ENCODE data around the gene SOD3.

The SOD3 gene

DNA sequence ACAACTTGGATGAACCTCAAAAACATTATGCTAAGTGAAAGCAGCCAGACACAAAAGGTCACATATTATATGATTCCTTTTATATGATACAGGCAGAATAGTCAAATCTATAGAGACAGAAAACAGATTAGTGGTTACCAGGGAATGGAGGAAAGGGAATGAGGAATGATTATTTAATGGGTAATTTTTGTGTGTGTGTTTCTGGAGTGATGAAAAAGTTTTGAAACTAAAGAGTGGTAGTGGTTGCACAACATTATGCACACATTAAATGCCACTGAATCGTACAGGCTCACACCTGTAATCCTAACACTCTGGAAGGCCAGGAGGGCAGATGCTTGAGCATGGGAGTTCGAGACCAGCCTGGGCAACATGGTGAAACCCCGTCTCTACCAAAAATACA is 19.6 kb upstream of the SOD3 start:
- no peak for DNase-seq

DNA sequence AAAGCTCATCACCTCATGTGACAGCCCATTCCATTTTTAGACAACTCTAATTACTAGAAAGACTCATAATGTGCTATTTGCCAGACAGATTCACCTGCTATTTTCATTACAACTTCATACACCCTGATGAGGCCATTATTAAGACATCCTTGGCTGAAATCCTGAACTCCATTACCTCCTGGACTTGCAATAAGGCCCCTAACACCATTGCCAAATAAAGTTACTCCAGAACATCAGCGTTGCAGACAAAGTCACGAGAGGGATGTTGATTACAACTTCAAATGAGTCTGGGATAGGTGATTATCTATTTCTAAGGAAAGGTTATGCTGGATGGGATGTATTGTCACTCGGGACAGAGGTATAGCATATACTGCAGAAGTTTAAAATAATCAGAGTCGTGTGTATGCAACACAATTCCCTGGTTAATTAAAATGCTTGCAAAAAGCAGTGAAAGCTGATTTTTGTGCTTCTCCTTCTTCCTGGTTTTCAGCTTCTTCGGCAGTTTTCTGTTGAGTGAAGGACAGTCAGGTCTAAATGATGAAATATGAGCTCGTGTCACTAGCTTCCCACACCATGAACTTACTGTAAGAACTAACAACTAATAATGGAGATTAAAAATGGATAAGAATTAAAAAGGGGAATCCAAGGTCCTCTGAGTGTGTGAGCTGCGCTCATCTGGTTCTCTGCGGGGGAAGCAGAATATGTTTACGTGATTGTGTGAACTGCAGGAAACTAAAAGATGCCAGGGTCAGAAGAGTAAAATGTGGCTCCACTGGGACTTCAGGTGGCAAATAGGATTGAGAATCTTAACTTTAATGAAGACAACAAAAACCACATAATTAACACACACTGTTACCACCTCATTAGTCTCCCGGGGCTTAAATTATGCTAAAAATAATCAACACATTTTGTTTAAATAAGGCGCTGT is 17.6 kb upstream of the SOD3 start:
- no peak for DNase-seq

DNA sequence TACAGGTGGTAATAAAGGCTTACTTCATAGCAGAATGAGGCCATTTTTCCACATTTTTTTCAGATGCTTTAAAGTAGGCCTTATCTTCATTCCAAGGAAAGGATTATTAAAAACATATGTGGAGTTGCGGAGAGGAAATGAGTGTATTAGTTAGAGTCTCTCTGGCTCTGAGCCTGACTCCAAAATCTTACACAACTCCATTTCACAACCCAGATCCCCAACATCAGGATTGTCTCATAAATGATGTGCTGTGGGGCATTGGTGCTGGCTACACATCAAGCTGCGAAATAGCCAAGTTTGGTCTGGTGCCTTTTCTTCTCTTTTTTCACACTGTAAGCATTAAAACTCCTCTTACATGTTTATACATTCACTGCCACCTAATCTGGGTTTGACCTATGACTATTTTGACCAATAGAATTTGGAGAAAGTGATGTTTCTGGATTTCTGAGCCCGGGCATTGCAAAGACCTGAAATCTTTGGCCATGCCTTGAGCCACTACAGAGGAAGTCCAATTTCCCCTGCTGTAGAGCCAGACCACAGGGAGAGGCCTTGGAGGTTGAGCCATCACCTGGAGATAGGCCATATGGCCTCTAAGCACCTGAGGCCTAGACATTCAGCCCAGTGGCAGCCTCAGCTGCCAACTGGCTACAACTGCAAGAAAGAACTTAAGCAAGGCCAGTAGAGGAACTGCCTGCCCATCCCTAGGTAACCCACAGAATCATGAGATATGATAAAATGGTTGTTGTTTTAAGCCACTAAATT is 16.7 kb upstream of the SOD3 start:
- DNase-seq, result no peak

DNA sequence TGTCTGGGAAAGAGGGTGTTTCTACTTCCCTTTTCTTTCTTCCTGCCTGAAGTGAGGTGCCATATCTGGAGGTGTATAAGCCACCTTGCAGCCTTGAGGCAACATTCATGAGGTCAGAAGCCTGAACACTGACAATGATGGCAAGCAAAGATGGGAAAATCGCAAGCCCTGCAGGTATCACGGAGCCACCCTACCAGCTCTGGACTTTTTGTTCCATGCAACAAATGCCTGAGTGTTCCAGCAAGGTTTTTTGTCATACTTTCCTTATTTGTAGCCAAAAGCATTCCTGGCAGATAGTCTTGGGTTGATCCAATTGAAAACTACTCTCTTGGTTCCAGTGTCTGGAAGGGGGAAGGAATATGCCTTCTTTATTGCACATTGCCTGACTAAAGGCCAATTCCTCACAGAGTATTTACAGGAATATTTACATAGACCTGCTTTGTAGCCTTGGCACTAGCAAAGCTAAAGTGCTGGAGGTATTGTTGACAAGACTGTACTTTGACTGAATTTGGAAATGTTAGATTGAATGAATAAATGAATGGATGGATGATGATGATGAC is 14.4 kb upstream of the SOD3 start:
- DNase-seq, result no peak

DNA sequence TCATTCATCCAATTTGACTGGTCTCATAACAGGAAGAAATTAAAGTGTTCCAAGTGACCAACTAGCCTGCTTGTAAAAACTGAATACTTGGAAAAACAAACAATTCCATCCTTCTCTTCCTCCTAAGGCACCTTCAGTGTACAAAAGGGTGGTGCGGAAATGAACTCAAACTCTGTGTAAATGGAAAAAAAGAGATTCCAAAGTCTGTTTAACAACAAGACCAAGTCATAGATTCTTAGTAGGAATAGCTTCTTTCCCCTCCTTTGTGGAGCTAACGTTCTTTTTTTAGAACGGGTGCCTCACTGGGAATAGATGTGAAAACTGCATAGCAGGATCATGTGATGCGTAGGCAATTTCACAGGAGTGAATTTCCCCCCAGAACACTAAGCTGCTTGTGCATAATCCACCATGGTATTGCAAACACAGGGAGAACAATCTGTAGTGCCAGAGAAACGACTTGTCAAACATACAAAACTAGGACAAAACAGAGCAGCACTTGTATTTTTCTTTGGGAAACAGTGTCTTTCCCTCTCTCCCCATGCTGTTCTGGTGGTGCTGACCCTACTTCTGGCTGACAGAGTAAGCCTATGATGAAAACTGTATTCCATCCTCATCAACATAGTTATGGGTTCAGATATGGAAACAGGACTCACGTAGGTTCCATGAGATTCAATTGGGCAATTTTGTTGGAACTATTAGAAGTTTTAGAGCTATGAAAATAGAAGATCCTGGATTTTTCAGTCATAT is 13.2 kb upstream of the SOD3 start:
- no peak for DNase-seq

DNA sequence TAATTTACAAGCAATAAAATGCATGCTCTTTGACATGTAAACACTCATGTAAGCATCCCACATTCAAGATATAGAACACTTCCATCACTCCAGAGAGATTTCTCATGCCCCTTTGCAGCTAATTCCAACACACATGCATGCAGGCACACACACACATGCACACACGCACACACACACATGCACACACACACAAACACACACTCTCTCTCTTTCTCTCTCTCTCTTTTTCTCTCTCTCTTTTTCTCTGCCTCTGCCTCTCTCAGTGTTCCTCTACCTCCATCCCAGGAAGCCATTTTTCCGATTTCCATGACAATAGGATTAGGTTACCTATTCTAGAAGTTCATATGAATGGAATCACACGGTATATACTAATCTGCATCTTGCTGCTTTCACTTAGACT is 11.9 kb upstream of the SOD3 start:
- no peak for DNase-seq

DNA sequence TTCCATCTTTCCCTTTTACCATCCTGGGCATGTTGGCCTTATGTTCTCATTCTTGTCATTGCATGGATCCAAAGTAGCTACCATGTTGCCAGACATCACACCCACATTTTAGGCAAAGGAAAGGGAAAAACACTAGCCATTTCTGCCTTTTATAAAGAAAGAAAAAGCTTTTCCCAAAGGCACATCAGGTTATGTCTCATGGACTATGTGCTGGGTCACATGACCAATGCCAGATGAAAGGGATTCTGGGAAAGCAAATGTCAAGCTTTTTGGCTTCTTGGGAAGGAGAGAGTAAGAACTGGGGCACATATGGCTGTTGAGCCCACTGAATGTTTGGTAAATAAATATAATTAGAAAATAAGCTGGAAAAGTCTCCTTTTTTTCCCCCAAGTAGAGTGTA is 4.3 kb upstream of the SOD3 start:
- DNase-seq, result no peak

DNA sequence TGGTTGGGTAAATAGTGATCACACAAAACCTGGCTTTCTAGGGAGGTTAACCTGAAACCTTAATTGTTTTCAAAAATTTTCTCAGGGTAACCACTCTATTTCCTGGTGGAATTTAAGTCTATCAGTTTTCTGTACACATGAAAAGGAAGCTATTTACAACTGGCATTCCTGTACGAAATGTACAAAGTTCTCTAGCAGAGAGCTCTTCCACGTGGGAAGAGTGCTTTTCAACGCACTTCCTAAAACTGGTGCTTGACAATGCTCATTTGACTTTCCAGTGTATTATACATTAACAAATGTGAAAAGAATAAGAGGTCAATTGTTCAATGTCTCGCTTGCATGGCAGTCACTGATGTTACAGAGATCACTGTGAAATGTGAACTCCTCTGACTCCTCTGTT is 2.8 kb upstream of the SOD3 start:
- DNase-seq, result no peak

DNA sequence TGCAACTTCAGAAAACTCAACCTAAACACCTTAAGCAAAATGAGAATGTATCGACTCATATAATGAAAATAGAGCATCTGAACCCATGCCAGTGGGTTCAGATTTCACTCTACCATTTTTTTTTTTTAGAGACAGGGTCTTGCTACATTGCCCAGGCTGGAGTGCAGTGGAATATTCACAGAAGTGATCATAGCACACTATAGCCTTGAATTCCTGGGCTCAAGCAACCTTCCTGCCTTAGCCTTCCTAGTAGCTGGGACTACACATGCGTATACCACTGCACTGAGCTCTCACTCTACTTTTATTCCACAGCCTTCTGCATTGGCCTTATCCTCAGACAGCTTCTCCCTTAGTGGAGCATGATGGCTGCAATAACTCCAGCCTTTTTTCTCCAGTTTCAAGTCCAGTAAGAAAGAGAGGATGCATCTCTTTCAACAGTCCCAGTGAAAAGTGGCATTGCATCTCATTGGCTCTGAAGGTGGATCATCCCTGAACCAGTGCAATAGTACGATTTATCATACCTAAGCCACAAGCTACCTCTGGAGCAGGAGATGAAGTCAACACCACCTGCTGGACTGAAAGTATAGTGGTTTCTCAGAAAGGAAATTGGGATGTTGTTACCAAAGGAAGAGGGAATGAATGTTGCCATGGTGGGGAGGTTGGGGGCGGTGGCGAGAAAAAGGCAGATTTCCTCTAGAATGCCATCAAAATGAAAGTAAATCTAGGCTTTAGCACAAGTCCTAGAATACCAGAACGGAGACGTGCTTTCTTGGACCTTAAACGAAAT is 2.0 kb upstream of the SOD3 start:
- no peak for DNase-seq

DNA sequence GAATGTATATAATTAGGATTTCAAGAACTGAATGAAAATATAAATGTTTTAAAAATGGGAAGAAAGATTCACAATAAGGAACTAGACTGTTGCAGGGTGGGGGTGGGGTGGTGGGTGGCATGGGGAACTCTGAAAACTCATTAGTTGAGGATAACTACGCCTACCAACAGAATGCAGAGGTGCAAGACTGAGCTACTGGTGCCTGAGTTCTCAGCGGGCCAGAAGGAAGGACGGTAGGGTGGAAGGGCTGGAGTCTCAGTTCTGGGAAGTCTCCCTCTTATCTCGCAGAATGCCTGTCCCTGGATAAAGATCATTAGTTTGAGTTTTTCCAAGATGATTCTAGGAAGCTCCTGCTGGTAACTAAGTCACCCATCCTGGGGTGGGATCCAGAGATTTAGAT is 1.3 kb upstream of the SOD3 start:
- DNase-seq, result no peak

DNA sequence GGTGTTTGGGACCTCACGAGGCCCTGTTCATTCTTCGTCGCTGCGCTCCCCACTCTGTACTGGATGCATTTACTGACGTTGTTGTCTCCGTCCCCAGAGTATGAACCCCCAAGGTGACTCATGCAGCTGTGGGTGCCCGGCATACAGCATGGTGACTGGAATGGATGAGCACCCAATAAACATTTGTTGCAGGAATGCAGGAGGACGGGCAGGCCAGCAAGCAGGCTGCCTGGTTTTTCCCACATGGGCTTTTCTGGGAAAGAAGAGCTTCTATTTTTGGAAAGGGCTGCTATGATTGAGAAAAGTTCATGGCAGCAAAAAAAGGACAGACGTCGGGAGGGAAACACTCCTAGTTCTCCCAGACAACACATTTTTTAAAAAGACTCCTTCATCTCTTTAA is 893 bp upstream of the SOD3 start:
- no peak for DNase-seq

DNA sequence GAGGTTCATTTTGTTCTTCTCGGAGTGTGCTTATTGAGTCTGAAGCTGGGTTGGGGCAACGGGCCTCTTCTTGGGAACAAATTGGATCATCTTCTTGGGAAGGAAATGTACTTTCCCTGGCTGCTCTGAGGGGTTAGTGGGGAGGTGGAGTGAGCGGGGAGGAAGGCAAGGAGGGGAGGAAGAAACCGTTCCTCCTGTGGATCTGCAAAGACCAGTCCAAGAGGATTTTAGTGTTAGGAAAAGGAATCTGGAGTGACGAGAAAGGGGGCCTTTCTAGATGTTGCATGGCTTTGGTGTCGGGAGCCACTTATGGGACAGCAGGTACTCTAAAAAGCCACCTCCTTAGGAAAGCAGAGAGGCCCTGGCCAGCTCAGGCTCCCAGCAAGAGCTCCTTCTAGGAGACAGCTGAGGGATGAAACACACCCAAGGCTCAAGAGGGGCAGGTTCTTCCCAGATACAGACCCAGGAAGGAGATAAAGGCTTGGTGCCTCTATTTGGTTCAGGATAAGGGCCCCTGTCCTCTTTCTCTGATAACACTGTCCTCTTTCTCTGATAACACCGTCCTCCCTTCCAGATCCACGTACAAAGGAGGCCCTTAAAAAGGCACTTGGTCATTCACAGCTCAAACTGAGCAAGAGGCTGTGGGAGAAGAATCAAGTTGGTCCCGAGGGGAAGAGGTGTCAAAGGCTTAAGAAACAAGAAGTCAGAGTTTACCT is 451 bp downstream of the SOD3 start:
- DNase-seq, result no peak

DNA sequence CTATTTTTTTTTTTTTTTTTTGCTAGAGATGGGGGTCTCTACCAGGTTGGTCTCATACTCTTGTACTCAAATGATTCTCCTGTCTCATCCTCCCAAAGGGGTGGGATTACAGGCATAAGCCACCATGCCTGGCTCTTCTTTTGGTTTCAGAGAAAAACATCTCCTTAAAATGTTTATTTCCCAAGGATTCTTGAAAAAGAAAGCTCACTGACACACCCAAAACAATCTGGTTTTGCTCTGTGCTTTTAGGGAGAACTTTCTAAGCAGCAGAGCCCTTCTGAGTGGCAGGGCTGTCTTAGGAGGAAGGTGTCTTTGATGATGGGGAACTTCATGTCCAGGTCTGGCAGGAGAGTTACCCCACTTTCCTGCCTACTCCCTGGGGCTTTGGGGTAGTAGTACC is 1.2 kb downstream of the SOD3 start:
- DNase-seq, result no peak

DNA sequence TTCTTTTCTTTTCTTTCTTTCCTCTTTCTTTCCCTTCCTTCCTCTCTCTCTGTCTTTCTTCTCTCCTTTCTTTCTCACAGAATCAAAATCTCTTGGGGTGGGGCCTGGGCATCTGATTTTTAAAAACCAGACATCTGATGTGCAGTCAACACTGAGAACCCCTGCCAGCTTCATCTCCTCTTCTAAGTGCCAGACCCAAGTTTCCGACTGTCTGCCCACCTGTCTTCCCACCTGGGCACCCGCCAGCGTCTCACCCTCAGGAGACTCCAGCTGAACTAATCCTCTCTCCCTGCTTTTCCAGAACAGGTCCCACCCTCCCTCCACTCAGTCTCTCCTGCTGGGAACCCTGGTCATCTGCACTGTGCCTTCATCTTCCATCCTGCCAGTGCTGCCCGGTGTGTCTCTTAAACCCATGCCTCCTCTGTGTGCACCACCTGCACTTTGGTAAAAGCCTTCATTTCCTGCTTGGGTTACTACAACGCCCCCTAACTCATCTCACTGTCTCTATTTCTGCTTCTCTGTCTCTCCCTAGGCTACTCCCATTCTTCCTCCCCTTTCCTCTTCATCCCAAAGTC is 2.8 kb downstream of the SOD3 start:
- DNase-seq, result no peak

DNA sequence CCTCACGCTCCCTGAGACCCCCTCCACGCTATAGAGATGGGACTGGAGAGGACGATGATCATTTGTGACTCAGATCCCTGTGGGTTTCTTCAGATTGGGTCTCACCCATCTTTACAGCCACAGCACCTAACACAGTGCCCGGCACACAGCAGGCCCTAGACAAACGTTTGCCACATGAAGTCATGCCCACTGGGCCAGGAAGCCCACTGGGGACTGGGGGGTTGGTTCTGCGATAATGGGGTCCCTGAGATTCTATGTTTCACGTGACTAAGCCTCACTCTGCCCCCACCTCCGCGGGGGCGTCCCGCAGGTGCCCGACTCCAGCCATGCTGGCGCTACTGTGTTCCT is 3.8 kb downstream of the SOD3 start:
- DNase-seq, result no peak

DNA sequence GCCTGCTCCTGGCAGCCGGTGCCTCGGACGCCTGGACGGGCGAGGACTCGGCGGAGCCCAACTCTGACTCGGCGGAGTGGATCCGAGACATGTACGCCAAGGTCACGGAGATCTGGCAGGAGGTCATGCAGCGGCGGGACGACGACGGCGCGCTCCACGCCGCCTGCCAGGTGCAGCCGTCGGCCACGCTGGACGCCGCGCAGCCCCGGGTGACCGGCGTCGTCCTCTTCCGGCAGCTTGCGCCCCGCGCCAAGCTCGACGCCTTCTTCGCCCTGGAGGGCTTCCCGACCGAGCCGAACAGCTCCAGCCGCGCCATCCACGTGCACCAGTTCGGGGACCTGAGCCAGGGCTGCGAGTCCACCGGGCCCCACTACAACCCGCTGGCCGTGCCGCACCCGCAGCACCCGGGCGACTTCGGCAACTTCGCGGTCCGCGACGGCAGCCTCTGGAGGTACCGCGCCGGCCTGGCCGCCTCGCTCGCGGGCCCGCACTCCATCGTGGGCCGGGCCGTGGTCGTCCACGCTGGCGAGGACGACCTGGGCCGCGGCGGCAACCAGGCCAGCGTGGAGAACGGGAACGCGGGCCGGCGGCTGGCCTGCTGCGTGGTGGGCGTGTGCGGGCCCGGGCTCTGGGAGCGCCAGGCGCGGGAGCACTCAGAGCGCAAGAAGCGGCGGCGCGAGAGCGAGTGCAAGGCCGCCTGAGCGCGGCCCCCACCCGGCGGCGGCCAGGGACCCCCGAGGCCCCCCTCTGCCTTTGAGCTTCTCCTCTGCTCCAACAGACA is 4.4 kb downstream of the SOD3 start:
- no peak for DNase-seq

DNA sequence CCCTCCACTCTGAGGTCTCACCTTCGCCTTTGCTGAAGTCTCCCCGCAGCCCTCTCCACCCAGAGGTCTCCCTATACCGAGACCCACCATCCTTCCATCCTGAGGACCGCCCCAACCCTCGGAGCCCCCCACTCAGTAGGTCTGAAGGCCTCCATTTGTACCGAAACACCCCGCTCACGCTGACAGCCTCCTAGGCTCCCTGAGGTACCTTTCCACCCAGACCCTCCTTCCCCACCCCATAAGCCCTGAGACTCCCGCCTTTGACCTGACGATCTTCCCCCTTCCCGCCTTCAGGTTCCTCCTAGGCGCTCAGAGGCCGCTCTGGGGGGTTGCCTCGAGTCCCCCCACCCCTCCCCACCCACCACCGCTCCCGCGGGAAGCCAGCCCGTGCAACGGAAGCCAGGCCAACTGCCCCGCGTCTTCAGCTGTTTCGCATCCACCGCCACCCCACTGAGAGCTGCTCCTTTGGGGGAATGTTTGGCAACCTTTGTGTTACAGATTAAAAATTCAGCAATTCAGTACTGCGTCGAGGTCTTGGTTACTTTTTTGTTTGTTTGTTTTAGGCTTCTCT is 5.0 kb downstream of the SOD3 start:
- DNase-seq, result no peak

DNA sequence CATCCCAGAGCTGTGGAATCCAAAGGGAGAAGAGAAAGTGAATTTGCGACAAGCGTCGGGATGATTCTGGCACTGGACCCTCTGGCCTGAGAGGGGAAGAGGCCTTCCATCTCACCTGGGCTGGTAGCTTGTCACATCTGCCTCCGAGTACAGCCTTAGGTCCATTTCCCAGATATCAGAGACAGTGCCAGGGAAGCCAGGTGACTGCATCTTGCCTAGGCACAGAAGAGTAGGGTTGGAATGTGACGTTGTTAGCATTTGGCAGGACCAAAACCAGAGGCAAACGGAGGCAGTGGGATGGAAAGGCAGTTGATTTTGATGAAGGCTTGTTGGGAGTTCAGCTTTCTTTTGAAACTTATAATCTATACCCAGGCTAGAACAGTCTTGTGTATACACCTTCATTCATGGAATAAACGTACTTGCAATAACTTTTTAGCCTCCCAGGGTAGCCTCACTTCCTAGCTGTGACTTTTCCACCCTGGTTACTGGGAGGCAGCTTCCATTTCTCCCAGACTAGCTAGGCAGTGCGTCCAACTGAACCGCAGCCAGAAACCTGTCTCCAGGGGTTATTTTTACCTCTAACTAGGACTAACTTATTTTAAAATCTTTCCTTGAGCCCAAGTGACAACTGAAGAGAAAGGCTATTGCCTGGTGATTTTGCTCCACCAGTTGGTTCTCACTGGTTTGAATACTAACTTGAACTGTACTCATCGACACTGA is 5.9 kb downstream of the SOD3 start:
- no peak for DNase-seq

DNA sequence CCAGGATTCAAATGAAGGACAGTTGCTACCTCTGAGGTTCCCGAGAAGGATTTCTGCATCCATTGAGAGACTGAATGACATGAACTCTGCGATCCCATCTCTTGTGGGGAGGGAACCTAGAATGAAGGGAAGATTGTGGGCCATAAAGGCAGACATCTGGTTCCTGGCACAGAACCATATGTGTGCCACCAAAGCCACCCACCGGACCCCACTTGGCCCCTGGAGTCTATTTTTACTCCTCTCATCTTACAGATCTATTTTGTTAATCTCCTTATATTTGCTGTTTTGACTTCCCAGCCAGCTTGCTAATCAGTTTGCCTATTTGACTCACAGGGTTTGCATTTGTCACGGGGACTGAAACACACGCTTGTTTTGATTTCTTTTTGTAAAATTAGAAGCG is 7.3 kb downstream of the SOD3 start:
- DNase-seq, result no peak

DNA sequence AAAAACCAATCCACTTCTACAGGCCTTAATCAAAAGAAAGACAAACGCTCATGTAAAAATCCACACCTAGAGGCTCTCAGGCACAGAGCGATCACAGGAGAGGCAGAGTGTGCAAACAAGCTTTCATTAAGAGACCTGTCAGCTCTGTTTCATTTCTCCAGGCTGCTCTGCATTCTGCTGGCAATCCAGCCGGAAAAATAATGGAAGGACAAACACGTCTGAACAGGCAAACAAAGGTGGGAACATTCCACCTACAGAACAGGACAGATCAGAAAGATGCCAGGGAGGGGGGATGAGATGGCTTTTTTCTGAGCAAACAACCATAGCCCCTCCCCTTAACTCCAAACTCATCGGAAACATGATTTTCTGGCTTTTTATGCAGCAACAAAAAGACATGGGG is 9.7 kb downstream of the SOD3 start:
- DNase-seq, result no peak
